WTC11 (cell line): Measurements from ENCODE around the gene PHTF1. TPM values are rescaled to one million over a fixed set of nuclear protein-coding genes. Genes with fewer than 3 reads are reported as not detected.

Source experiments
- ATAC-seq: fragments of 200-7000 bp; cut with Tn5 transposase; 2 replicates; pipeline ENCODE4 v1.10.0; 2021; ENCODE audit warnings: mild to moderate bottlenecking, moderate library complexity
- CTCF ChIA-PET: fragments of 300-600 bp; sonication (Branson Sonifier 250); formaldehyde crosslinking; loops from one replicate; lab custom pipeline; 2021; ENCODE audit warnings: antibody characterized with exemption; lab: Charles Lee
- POLR2A ChIA-PET: fragments of 350-600 bp; sonication (Branson Sonifier 250); formaldehyde crosslinking; loops from one replicate; lab custom pipeline; 2021; ENCODE audit warnings: antibody characterized with exemption; lab: Charles Lee
- DNase-seq: peaks from one replicate; pipeline ENCODE4 v3.0.0; 2021; ENCODE audit warnings: low spot score
- H3K27ac Mint-ChIP-seq: 2 replicates; pipeline ENCODE4 v1.8.0; 2021; ENCODE audit warnings: mixed read lengths
- H3K27me3 Mint-ChIP-seq: 2 replicates; pipeline ENCODE4 v1.8.0; 2021; ENCODE audit warnings: low read depth, mild to moderate bottlenecking, moderate library complexity, mixed read lengths
- H3K36me3 Mint-ChIP-seq: 2 replicates; pipeline ENCODE4 v1.8.0; 2021; ENCODE audit warnings: mixed read lengths
- H3K4me1 Mint-ChIP-seq: 2 replicates; pipeline ENCODE4 v1.8.0; 2022; ENCODE audit warnings: mixed read lengths
- H3K4me3 Mint-ChIP-seq: 2 replicates; pipeline ENCODE4 v1.8.0; 2021; ENCODE audit warnings: mild to moderate bottlenecking, moderate library complexity, mixed read lengths
- H3K9me3 Mint-ChIP-seq: 2 replicates; pipeline ENCODE4 v1.8.0; 2021; ENCODE audit warnings: mixed read lengths
- ATF1 ChIP-seq: sonication (generic); formaldehyde crosslinking; IDR thresholded peaks from 2 replicates; pipeline ENCODE4 v1.8.1; 2023; ENCODE audit warnings: mild to moderate bottlenecking, moderate library complexity, missing genetic modification reagents
- CREB1 ChIP-seq: sonication (generic); formaldehyde crosslinking; IDR thresholded peaks from 2 replicates; pipeline ENCODE4 v1.8.0; 2023; ENCODE audit warnings: mild to moderate bottlenecking, missing genetic modification reagents
- CREM ChIP-seq: sonication (generic); formaldehyde crosslinking; IDR thresholded peaks from 2 replicates; pipeline ENCODE4 v1.8.1; 2022; ENCODE audit warnings: mild to moderate bottlenecking, missing genetic modification reagents, moderate library complexity
- FOXP4 ChIP-seq: sonication (generic); formaldehyde crosslinking; IDR thresholded peaks from 2 replicates; pipeline ENCODE4 v1.8.0; 2022; ENCODE audit warnings: mild to moderate bottlenecking, missing genetic modification reagents
- GABPB1 ChIP-seq: sonication (generic); formaldehyde crosslinking; IDR thresholded peaks from 2 replicates; pipeline ENCODE4 v1.8.1; 2023; ENCODE audit warnings: mild to moderate bottlenecking, missing genetic modification reagents
- GRHL2 ChIP-seq: fragments of 250-450 bp; sonication (Bioruptor Pico); IDR thresholded peaks from 2 replicates; pipeline ENCODE4 v1.8.0; 2022; ENCODE audit warnings: mild to moderate bottlenecking, moderate library complexity; ENCODE audit not compliant: insufficient replicate concordance, severe bottlenecking
- HMGXB4 ChIP-seq: sonication (generic); formaldehyde crosslinking; IDR thresholded peaks from 2 replicates; pipeline ENCODE4 v1.8.1; 2023; ENCODE audit warnings: mild to moderate bottlenecking, moderate library complexity, missing genetic modification reagents
- IRF2 ChIP-seq: sonication (generic); formaldehyde crosslinking; IDR thresholded peaks from 2 replicates; pipeline ENCODE4 v1.8.0; 2022; ENCODE audit warnings: low read depth, missing genetic modification reagents, borderline replicate concordance
- MYBL2 ChIP-seq: sonication (generic); formaldehyde crosslinking; IDR thresholded peaks from 2 replicates; pipeline ENCODE4 v1.8.1; 2023; ENCODE audit warnings: mild to moderate bottlenecking, moderate library complexity, missing genetic modification reagents
- PRRX2 ChIP-seq: fragments of 250-450 bp; sonication (Bioruptor Pico); IDR thresholded peaks from 2 replicates; pipeline ENCODE4 v1.8.0; 2021; ENCODE audit warnings: mild to moderate bottlenecking
- RELA ChIP-seq: sonication (generic); formaldehyde crosslinking; IDR thresholded peaks from 2 replicates; pipeline ENCODE4 v1.8.1; 2022; ENCODE audit warnings: missing genetic modification reagents, mild to moderate bottlenecking, borderline replicate concordance
- TCF7 ChIP-seq: sonication (generic); formaldehyde crosslinking; IDR thresholded peaks from 2 replicates; pipeline ENCODE4 v1.8.0; 2022; ENCODE audit warnings: mild to moderate bottlenecking, low read depth, missing genetic modification reagents, moderate library complexity
- ZBTB21 ChIP-seq: sonication (generic); formaldehyde crosslinking; IDR thresholded peaks from 2 replicates; pipeline ENCODE4 v1.8.1; 2023; ENCODE audit warnings: mild to moderate bottlenecking, missing genetic modification reagents, borderline replicate concordance
- ZNF219 ChIP-seq: sonication (generic); formaldehyde crosslinking; IDR thresholded peaks from 2 replicates; pipeline ENCODE4 v1.8.0; 2023; ENCODE audit warnings: missing genetic modification reagents, mild to moderate bottlenecking, borderline replicate concordance
- ZNF232 ChIP-seq: sonication (generic); formaldehyde crosslinking; IDR thresholded peaks from 2 replicates; pipeline ENCODE4 v1.8.0; 2022; ENCODE audit warnings: mild to moderate bottlenecking, missing genetic modification reagents
- total RNA-seq: library from RNA; stranded (reverse); gene quantifications from 3 replicates; pipeline ENCODE4 v1.2.3, GENCODE V29; 2021
- TF ChIP-seq, protein P1 (sequence below): fragments of 250-450 bp; sonication (Bioruptor Pico); IDR thresholded peaks from 2 replicates; pipeline ENCODE4 v1.9.0; 2021; ENCODE audit warnings: mild to moderate bottlenecking, borderline replicate concordance

The PHTF1 gene
- total RNA-seq, 1 experiment from 2014 or later, result 28.7 TPM

GRCh38 chr1:113691184-113691583 lies 68.1 kb downstream of the PHTF1 start:
- H3K27ac Mint-ChIP-seq, result no peak overlapping the region
- no peak overlapping the region for H3K4me3 Mint-ChIP-seq
- H3K36me3 Mint-ChIP-seq, result peaks cover 51% of the 10 kb centered on the region
- ChIA-PET CTCF (no interaction called here), POLR2A (no interaction called here)
- no peak for ATAC-seq
- no peak for DNase-seq
- no peaks in the 10 kb centered on the region for H3K27me3 Mint-ChIP-seq
- peaks cover 33% of the 10 kb centered on the region for H3K9me3 Mint-ChIP-seq
- TF ChIP-seq RELA (CRISPR knock-in tag) (no peak), MYBL2 (CRISPR knock-in tag) (no peak), CREM (CRISPR knock-in tag) (no peak), GABPB1 (no peak), PRRX2 (CRISPR knock-in tag) (no peak), ZNF219 (CRISPR knock-in tag) (no peak)
- TF ChIP-seq, protein P1, sequence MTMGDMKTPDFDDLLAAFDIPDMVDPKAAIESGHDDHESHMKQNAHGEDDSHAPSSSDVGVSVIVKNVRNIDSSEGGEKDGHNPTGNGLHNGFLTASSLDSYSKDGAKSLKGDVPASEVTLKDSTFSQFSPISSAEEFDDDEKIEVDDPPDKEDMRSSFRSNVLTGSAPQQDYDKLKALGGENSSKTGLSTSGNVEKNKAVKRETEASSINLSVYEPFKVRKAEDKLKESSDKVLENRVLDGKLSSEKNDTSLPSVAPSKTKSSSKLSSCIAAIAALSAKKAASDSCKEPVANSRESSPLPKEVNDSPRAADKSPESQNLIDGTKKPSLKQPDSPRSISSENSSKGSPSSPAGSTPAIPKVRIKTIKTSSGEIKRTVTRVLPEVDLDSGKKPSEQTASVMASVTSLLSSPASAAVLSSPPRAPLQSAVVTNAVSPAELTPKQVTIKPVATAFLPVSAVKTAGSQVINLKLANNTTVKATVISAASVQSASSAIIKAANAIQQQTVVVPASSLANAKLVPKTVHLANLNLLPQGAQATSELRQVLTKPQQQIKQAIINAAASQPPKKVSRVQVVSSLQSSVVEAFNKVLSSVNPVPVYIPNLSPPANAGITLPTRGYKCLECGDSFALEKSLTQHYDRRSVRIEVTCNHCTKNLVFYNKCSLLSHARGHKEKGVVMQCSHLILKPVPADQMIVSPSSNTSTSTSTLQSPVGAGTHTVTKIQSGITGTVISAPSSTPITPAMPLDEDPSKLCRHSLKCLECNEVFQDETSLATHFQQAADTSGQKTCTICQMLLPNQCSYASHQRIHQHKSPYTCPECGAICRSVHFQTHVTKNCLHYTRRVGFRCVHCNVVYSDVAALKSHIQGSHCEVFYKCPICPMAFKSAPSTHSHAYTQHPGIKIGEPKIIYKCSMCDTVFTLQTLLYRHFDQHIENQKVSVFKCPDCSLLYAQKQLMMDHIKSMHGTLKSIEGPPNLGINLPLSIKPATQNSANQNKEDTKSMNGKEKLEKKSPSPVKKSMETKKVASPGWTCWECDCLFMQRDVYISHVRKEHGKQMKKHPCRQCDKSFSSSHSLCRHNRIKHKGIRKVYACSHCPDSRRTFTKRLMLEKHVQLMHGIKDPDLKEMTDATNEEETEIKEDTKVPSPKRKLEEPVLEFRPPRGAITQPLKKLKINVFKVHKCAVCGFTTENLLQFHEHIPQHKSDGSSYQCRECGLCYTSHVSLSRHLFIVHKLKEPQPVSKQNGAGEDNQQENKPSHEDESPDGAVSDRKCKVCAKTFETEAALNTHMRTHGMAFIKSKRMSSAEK (CRISPR knock-in tag), result no peak
- no peaks in the 10 kb centered on the region for H3K4me1 Mint-ChIP-seq

DNA sequence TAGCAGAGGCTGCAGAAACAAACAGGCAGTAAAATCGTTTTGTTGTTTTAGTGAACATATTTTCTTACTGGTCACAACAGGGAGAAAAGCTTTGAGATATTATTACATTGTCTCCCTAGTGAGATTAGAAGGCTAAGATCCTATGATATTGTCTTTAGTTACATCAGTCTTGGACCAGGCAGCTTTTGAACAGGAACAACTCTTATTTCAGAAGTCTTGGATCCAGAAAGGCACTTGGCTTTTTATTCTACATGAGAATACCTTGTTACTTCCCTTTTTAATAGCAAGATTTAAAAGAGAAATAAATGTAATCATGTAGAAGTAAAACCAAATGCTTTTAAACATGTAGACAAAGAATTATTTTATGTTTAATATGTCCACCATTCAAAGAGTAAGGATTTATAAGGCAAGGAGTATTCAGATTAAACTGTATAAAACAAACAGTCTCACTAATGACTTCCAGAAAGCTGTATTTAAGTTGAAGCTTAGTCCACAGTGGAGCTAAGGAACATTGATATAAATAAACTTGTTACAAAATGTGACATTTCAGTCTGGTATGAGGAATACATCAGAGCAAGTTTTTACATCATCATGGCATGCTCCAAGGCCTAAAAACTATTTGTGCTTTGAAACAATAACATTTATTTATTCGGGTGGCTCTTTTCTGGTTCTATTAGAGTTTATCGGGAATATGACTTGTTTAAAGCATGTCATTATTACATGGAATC lies 72.2 kb downstream of the PHTF1 start:
- Mint-ChIP-seq H3K36me3 (peaks cover 24% of the 10 kb centered on the region), H3K4me3 (no peak overlapping the region), H3K4me1 (peaks cover 2% of the 10 kb centered on the region)
- ATAC-seq (no peak), DNase-seq (no peak)
- POLR2A ChIA-PET, result no interaction called here
- TF ChIP-seq CREB1 (CRISPR knock-in tag) (no peak), TCF7 (no peak), GRHL2 (CRISPR knock-in tag) (no peak), CREM (CRISPR knock-in tag) (no peak), ZNF232 (no peak), FOXP4 (CRISPR knock-in tag) (no peak), ATF1 (CRISPR knock-in tag) (no peak)
- TF ChIP-seq, all 79 proteins: peak for 0
- Mint-ChIP-seq H3K27ac (no peak overlapping the region), H3K27me3 (no peaks in the 10 kb centered on the region), H3K9me3 (peaks cover 14% of the 10 kb centered on the region)
- CTCF ChIA-PET, result interaction anchor here (0.7 kb wide), 1 partner anchor 144 kb away, joined by 3 read pairs; no protein-coding TSS in a partner anchor

GRCh38 chr1:113684153-113684541 lies 75.1 kb downstream of the PHTF1 start:
- no peaks in the 10 kb centered on the region for H3K27me3 Mint-ChIP-seq
- H3K4me3 Mint-ChIP-seq, result no peak overlapping the region
- ChIA-PET POLR2A (no interaction called here), CTCF (interaction anchor here (1.2 to 1.3 kb wide), 2 partner anchors 31 to 231 kb away, joined by 3 read pairs; no protein-coding TSS in a partner anchor)
- H3K4me1 Mint-ChIP-seq, result peaks cover 13% of the 10 kb centered on the region
- H3K36me3 Mint-ChIP-seq, result peaks cover 2% of the 10 kb centered on the region
- DNase-seq (no peak), ATAC-seq (peak; percentile 34; the same call in 1 of the 2 replicates)
- H3K27ac Mint-ChIP-seq, result no peak overlapping the region
- H3K9me3 Mint-ChIP-seq, result peaks cover under 1% of the 10 kb centered on the region; the same call in 1 of the 2 replicates
- TF ChIP-seq ZBTB21 (CRISPR knock-in tag) (no peak), HMGXB4 (CRISPR knock-in tag) (no peak), FOXP4 (CRISPR knock-in tag) (no peak), IRF2 (no peak)
